Measurements from ENCODE around the gene NXPE3.

DNA sequence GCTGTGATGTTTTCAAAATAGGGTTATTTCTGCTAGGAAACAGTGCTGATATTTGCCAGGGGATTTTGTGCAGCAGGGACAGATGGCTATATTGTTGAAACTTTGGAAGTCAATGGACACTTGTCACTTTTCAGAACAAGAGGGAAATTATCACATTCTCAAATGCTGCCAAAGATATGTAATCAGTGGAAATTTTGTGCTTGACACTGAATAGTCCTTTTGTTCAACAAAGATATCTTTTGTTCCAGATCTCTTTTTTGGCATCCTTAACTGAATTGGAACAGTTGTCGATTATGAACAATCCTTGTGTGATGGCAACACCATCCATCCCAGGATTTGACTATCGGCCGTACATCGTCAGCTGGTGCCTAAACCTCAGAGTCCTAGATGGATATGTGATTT lies 46.8 kb upstream of the NXPE3 start:
- TF ChIP-seq, protein P1, sequence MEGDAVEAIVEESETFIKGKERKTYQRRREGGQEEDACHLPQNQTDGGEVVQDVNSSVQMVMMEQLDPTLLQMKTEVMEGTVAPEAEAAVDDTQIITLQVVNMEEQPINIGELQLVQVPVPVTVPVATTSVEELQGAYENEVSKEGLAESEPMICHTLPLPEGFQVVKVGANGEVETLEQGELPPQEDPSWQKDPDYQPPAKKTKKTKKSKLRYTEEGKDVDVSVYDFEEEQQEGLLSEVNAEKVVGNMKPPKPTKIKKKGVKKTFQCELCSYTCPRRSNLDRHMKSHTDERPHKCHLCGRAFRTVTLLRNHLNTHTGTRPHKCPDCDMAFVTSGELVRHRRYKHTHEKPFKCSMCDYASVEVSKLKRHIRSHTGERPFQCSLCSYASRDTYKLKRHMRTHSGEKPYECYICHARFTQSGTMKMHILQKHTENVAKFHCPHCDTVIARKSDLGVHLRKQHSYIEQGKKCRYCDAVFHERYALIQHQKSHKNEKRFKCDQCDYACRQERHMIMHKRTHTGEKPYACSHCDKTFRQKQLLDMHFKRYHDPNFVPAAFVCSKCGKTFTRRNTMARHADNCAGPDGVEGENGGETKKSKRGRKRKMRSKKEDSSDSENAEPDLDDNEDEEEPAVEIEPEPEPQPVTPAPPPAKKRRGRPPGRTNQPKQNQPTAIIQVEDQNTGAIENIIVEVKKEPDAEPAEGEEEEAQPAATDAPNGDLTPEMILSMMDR (tag by site-specific recombination; IDR thresholded peaks at IDR 0.05) = no peak
- TF ChIP-seq SETDB1 (IDR thresholded peaks at IDR 0.05; ENCODE audit: insufficient read length, low read length) (no peak), ZNF629 (tag by site-specific recombination; IDR thresholded peaks at IDR 0.05) (no peak), ZNF555 (tag by site-specific recombination; conservative IDR thresholded peaks at IDR 0.05) (no peak), MEIS1 (CRISPR knock-in tag; IDR thresholded peaks at IDR 0.05; ENCODE audit: borderline replicate concordance) (no peak), ZSCAN23 (tag by site-specific recombination; IDR thresholded peaks at IDR 0.05) (no peak), SCRT2 (tag by site-specific recombination; IDR thresholded peaks at IDR 0.05) (no peak), ZNF211 (tag by site-specific recombination; IDR thresholded peaks at IDR 0.05; ENCODE audit: low read depth) (no peak)
- TF ChIP-seq, protein P2, sequence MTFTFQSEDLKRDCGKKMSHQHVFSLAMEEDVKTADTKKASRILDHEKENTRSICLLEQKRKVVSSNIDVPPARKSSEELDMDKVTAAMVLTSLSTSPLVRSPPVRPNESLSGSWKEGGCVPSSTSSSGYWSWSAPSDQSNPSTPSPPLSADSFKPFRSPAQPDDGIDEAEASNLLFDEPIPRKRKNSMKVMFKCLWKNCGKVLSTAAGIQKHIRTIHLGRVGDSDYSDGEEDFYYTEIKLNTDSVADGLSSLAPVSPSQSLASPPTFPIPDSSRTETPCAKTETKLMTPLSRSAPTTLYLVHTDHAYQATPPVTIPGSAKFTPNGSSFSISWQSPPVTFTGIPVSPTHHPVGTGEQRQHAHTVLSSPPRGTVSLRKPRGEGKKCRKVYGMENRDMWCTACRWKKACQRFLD (tag by site-specific recombination; IDR thresholded peaks at IDR 0.05) = no peak
- TF ChIP-seq, protein P3, sequence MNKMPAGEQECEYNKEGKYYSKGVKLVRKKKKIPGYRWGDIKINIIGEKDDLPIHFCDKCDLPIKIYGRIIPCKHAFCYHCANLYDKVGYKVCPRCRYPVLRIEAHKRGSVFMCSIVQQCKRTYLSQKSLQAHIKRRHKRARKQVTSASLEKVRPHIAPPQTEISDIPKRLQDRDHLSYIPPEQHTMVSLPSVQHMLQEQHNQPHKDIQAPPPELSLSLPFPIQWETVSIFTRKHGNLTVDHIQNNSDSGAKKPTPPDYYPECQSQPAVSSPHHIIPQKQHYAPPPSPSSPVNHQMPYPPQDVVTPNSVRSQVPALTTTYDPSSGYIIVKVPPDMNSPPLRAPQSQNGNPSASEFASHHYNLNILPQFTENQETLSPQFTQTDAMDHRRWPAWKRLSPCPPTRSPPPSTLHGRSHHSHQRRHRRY (tag by site-specific recombination; IDR thresholded peaks at IDR 0.05) = no peak
- TF ChIP-seq, protein P4, sequence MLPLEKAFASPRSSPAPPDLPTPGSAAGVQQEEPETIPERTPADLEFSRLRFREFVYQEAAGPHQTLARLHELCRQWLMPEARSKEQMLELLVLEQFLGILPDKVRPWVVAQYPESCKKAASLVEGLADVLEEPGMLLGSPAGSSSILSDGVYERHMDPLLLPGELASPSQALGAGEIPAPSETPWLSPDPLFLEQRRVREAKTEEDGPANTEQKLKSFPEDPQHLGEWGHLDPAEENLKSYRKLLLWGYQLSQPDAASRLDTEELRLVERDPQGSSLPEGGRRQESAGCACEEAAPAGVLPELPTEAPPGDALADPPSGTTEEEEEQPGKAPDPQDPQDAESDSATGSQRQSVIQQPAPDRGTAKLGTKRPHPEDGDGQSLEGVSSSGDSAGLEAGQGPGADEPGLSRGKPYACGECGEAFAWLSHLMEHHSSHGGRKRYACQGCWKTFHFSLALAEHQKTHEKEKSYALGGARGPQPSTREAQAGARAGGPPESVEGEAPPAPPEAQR (tag by site-specific recombination; IDR thresholded peaks at IDR 0.05) = no peak
- TF ChIP-seq, protein P5, sequence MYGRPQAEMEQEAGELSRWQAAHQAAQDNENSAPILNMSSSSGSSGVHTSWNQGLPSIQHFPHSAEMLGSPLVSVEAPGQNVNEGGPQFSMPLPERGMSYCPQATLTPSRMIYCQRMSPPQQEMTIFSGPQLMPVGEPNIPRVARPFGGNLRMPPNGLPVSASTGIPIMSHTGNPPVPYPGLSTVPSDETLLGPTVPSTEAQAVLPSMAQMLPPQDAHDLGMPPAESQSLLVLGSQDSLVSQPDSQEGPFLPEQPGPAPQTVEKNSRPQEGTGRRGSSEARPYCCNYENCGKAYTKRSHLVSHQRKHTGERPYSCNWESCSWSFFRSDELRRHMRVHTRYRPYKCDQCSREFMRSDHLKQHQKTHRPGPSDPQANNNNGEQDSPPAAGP (tag by site-specific recombination; IDR thresholded peaks at IDR 0.05) = no peak
